WTC11 (cell line): ENCODE results near the gene PTPRN2.

Source experiments
- CBFB ChIP-seq: sonication (generic); formaldehyde crosslinking; IDR thresholded peaks from 2 replicates; pipeline ENCODE4 v1.8.1; 2022; ENCODE audit warnings: mild to moderate bottlenecking, low read depth, missing genetic modification reagents
- EMX1 ChIP-seq: fragments of 250-450 bp; sonication (Bioruptor Pico); IDR thresholded peaks from 2 replicates; pipeline ENCODE4 v1.8.0; 2021; ENCODE audit warnings: mild to moderate bottlenecking
- SMAD3 ChIP-seq: sonication (generic); formaldehyde crosslinking; IDR thresholded peaks from 2 replicates; pipeline ENCODE4 v1.8.0; 2022; ENCODE audit warnings: missing genetic modification reagents, mild to moderate bottlenecking, borderline replicate concordance
- TF ChIP-seq, protein P1 (sequence below): fragments of 200-600 bp; IDR thresholded peaks from 2 replicates; pipeline ENCODE4 v1.8.0; 2022; ENCODE audit warnings: antibody characterized with exemption

DNA sequence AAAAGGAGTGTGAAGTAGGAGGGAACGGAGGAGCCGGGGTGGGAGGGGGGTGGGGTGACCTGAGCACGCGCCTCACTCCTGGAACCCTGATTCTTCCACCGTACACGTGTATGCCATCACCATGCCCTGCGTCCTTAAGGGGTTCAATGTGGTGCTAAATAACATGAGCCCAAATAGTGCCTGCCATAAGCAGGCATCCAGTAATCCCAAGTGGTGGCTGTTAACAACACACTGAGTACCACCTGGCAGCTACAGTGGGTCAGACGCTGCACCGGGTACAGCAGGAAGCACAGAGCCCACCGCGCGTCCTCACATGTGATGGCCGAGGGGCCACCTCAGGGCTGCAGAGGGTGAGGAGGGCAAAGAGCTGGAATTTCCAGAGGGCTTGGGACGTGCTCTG lies 81.9 kb downstream of the PTPRN2 start:
- TF ChIP-seq, protein P1, sequence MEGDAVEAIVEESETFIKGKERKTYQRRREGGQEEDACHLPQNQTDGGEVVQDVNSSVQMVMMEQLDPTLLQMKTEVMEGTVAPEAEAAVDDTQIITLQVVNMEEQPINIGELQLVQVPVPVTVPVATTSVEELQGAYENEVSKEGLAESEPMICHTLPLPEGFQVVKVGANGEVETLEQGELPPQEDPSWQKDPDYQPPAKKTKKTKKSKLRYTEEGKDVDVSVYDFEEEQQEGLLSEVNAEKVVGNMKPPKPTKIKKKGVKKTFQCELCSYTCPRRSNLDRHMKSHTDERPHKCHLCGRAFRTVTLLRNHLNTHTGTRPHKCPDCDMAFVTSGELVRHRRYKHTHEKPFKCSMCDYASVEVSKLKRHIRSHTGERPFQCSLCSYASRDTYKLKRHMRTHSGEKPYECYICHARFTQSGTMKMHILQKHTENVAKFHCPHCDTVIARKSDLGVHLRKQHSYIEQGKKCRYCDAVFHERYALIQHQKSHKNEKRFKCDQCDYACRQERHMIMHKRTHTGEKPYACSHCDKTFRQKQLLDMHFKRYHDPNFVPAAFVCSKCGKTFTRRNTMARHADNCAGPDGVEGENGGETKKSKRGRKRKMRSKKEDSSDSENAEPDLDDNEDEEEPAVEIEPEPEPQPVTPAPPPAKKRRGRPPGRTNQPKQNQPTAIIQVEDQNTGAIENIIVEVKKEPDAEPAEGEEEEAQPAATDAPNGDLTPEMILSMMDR = no peak
- TF ChIP-seq EMX1 = no peak
- no peak for TF ChIP-seq SMAD3
- no peak for TF ChIP-seq CBFB (CRISPR knock-in tag)
